ENCODE data around the gene PDE4A.

- TF ChIP-seq REST (IDR thresholded peaks at IDR 0.05) = no peak
- TF ChIP-seq CHD2 (IDR thresholded peaks at IDR 0.05; ENCODE audit: low read length, partially characterized antibody) = no peak
- TF ChIP-seq JUNB (IDR thresholded peaks at IDR 0.05) = no peak
- TF ChIP-seq CTCF (IDR thresholded peaks at IDR 0.05) = no peak
- peak; percentile 86 for TF ChIP-seq POLR2A (IDR thresholded peaks at IDR 0.05; ENCODE audit: low read length)
- TF ChIP-seq MAZ (IDR thresholded peaks at IDR 0.05; ENCODE audit: borderline replicate concordance, low read depth, low read length) = no peak
- 0 out of 2 replicates have a peak, but pooled peaks have one; percentile 17 for TF ChIP-seq KDM5A (IDR thresholded peaks at IDR 0.05)
- peak; percentile 89 for TF ChIP-seq E2F6 (IDR thresholded peaks at IDR 0.05; ENCODE audit: borderline replicate concordance, low read depth)
- TF ChIP-seq JUN (IDR thresholded peaks at IDR 0.05) = peak in 1 of 2 experiments; percentile 61; a peak in 2 of 5 replicates
- TF ChIP-seq RFX5 (IDR thresholded peaks at IDR 0.05) = peak; percentile 92
These were observed 39.8 kb upstream of the PDE4A start, which contains the start of gene TYK2 for GRCh38 chr19:10380313-10381102.

Measured in A549 (cell line).